Measurements from ENCODE around the gene SPARCL1. TPM values are rescaled to one million over a fixed set of nuclear protein-coding genes. Genes with fewer than 3 reads are reported as not detected.

The SPARCL1 gene
- total and polyA plus RNA-seq, 9 of the 15 experiments (the other 6 are each of a cell fraction or from before 2014, with no cell fraction given): 0.03 to 0.71 (median 0.05) TPM; not detected in 3

DNA sequence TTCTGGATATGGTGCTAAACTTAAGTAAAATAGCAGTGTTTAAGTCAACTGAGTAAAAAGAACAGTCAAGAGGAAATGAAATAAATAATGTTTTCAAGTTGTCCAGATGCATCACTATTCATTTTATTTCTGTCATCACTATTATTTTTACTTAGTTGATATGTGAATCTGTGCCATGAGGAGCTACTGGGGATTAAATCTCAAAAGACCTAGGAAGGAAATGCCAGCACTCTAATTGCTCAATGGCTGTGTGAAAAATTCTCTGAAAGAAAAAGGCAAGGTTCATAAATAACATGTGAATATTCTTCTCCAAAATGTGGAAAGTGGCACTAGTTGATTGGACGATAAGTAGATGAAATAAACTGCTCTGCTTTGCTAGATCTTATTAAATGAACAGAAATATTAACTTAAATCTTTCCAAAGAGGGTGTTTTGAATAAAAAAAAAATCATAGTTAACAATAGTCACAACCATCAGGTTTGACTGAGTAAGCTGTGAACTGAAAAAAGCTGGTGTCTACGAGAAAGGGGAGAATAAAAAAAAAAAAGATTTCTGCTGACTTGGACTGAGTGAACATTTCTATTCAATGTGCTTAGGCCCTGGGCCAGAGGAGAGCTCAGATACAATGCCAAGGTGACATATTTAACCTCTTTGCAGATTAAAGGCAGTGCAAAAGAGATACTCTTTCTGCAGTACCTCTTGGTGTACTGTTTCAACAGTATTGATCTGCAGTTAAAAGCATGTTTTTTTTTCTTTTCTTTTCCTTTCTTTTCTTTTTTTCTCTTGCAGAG lies 1.6 kb downstream of the SPARCL1 start (continued):
- TF ChIP-seq ATF1 (CRISPR knock-in tag; IDR thresholded peaks at IDR 0.05) (no peak), ATF1 (tag; IDR thresholded peaks at IDR 0.05) (no peak), FOXK2 (conservative IDR thresholded peaks at IDR 0.05 in 1 of 2, IDR thresholded peaks at IDR 0.05 in 1 of 2; ENCODE audit: low read depth in 2 of 2) (no peak), SMARCA4 (IDR thresholded peaks at IDR 0.05) (no peak), XRCC3 (IDR thresholded peaks at IDR 0.05) (no peak), ZNF407 (IDR thresholded peaks at IDR 0.05; ENCODE audit: low read depth) (no peak), KLF6 (CRISPR knock-in tag; IDR thresholded peaks at IDR 0.05; ENCODE audit: borderline replicate concordance) (no peak), ZNF57 (CRISPR knock-in tag; IDR thresholded peaks at IDR 0.05) (no peak), ZEB2 (IDR thresholded peaks at IDR 0.05) (no peak), ZFX (CRISPR knock-in tag; IDR thresholded peaks at IDR 0.05) (no peak)

All from K562 (cell line).